GM12801 (cell line): ENCODE results near the gene CLBA1.

ENCODE experiments used
- CTCF ChIP-seq: IDR thresholded peaks from one replicate; pipeline ENCODE4 v1.5.1; 2011; ENCODE audit warnings: control low read depth; ENCODE audit not compliant: insufficient read length; ENCODE audit errors: extremely low read depth

CLBA1 gene

GRCh38 chr14:105034315-105035039, 48.9 kb downstream of the CLBA1 start:
- no peak for TF ChIP-seq CTCF

GRCh38 chr14:105039458-105040205, 54.0 kb downstream of the CLBA1 start:
- no peak for TF ChIP-seq CTCF

- TF ChIP-seq CTCF = no peak
Observed at GRCh38 chr14:105041841-105042765, 56.5 kb downstream of the CLBA1 start.

GRCh38 chr14:105042813-105043212, 57.2 kb downstream of the CLBA1 start:
- TF ChIP-seq CTCF = no peak

- no peak for TF ChIP-seq CTCF
Observed at GRCh38 chr14:105043641-105044040, 58.1 kb downstream of the CLBA1 start.
